H1 (cell line): ENCODE measurements around the gene OR5B21. TPM values are rescaled to one million over a fixed set of nuclear protein-coding genes. Genes with fewer than 3 reads are reported as not detected.

Source experiments
- CTCF ChIA-PET: fragments of 300-600 bp; sonication (Branson Sonifier 250); formaldehyde crosslinking; loops from one replicate; lab custom pipeline; 2021; ENCODE audit not compliant: partially characterized antibody; lab: Charles Lee
- POLR2A ChIA-PET: fragments of 300-600 bp; sonication (Branson Sonifier 250); formaldehyde crosslinking; loops from one replicate; lab custom pipeline; 2021; ENCODE audit warnings: inconsistent platforms; ENCODE audit not compliant: partially characterized antibody; lab: Charles Lee
- DNase-seq, 2 experiments: peaks; one replicate each; pipeline versions ENCODE4 v3.0.0 to v3.0.0-alpha.2; 2010 to 2022; ENCODE audit warnings: low spot score in 2 of 2, low read depth in 1 of 2, mixed read lengths in 1 of 2
- FAIRE-seq: peaks from 2 replicates; lab custom pipeline; 2011; peaks lifted over from hg19 to GRCh38; lab: Jason Lieb, UNC
- H2AFZ ChIP-seq: 2 replicates; pipeline ENCODE4 v1.8.1; 2012; ENCODE audit warnings: low read length, inconsistent platforms
- H2AK5ac ChIP-seq: 2 replicates; pipeline ENCODE4 v1.6.1; 2013; ENCODE audit warnings: low read depth, low read length
- H2BK120ac ChIP-seq: replicated peaks from 2 replicates; pipeline ENCODE3; 2013; ENCODE audit warnings: low read depth, low read length, inconsistent platforms
- H2BK12ac ChIP-seq: 2 replicates; pipeline ENCODE4 v1.6.1; 2013; ENCODE audit warnings: low read depth, low read length
- H2BK15ac ChIP-seq: 2 replicates; pipeline ENCODE4 v1.6.1; 2013; ENCODE audit warnings: low read length
- H2BK20ac ChIP-seq: 2 replicates; pipeline ENCODE4 v1.6.1; 2013; ENCODE audit warnings: low read length
- H2BK5ac ChIP-seq: 2 replicates; pipeline ENCODE4 v1.6.1; 2013; ENCODE audit warnings: low read depth, low read length
- H3K14ac ChIP-seq: 2 replicates; pipeline ENCODE4 v1.6.1; 2013; ENCODE audit warnings: inconsistent platforms; ENCODE audit not compliant: insufficient read length
- H3K18ac ChIP-seq: 2 replicates; pipeline ENCODE4 v1.6.1; 2013; ENCODE audit warnings: low read length; ENCODE audit errors: extremely low read depth
- H3K23ac ChIP-seq: 2 replicates; pipeline ENCODE4 v1.6.1; 2013; ENCODE audit warnings: inconsistent platforms; ENCODE audit not compliant: insufficient read length
- H3K23me2 ChIP-seq: 2 replicates; pipeline ENCODE4 v1.6.1; 2013; ENCODE audit warnings: low read depth, low read length
- H3K27ac ChIP-seq: 2 replicates; pipeline ENCODE4 v1.6.1; 2011; ENCODE audit warnings: low read depth, low read length, inconsistent platforms
- H3K27me3 ChIP-seq, 4 experiments: replicated peaks in 1 of 4; 1 replicate in 1 of 4; 2 replicates in 3 of 4; pipeline versions ENCODE4 v1.6.1 to v1.8.1; 2011 to 2013; ENCODE audit warnings: low read length in 3 of 4, mild to moderate bottlenecking in 3 of 4, inconsistent platforms in 2 of 4, mixed read lengths in 2 of 4, moderate library complexity in 1 of 4; ENCODE audit not compliant: control insufficient read depth in 3 of 4, insufficient read depth in 3 of 4; ENCODE audit errors: extremely low read depth in 1 of 4
- H3K36me3 ChIP-seq, 4 experiments: 2 replicates each; pipeline versions ENCODE4 v1.6.1 to v1.8.1; 2011 to 2013; ENCODE audit warnings: mild to moderate bottlenecking in 4 of 4, low read length in 3 of 4, moderate library complexity in 2 of 4, control low read depth in 1 of 4, inconsistent platforms in 1 of 4; ENCODE audit not compliant: insufficient read depth in 4 of 4, control insufficient read depth in 2 of 4
- H3K4ac ChIP-seq: replicated peaks from 2 replicates; pipeline ENCODE3; 2013; ENCODE audit warnings: low read length, low read depth, mixed read lengths, inconsistent platforms; ENCODE audit not compliant: insufficient read length
- H3K4me1 ChIP-seq, 4 experiments: replicated peaks in 1 of 4; 1 replicate in 1 of 4; 2 replicates in 3 of 4; pipeline versions ENCODE4 v1.6.1 to v1.8.1; 2011 to 2013; ENCODE audit warnings: low read length in 3 of 4, inconsistent platforms in 2 of 4, mixed read lengths in 1 of 4; ENCODE audit not compliant: insufficient read depth in 4 of 4, control insufficient read depth in 3 of 4
- H3K4me2 ChIP-seq, 2 experiments: 2 replicates each; pipeline versions ENCODE4 v1.6.1 to v1.8.1; 2011 to 2013; ENCODE audit warnings: low read depth in 2 of 2, low read length in 2 of 2, control low read depth in 1 of 2, inconsistent platforms in 1 of 2, mild to moderate bottlenecking in 1 of 2; ENCODE audit not compliant: insufficient read depth in 1 of 2
- H3K4me3 ChIP-seq, 4 experiments: fragments of 200-600, 300-600 bp in 1 of 4; sonication (generic), shearing (Covaris generic), sonication (Bioruptor Twin) in 1 of 4; 2 replicates each; pipeline versions ENCODE4 v1.5.1 to v1.8.1; 2011 to 2016; ENCODE audit warnings: low read length in 4 of 4, low read depth in 3 of 4, control low read depth in 2 of 4, inconsistent platforms in 2 of 4, mild to moderate bottlenecking in 2 of 4, mixed read lengths in 1 of 4, moderate library complexity in 1 of 4; ENCODE audit not compliant: insufficient read depth in 2 of 4; ENCODE audit errors: extremely low read depth in 1 of 4
- H3K56ac ChIP-seq: replicated peaks from 2 replicates; pipeline ENCODE3; 2013; ENCODE audit warnings: low read depth, mild to moderate bottlenecking, mixed read lengths, low read length, inconsistent platforms; ENCODE audit not compliant: insufficient read length
- H3K79me1 ChIP-seq: 2 replicates; pipeline ENCODE4 v1.6.1; 2013; ENCODE audit warnings: low read depth, low read length, control low read depth
- H3K79me2 ChIP-seq, 2 experiments: 2 replicates each; pipeline versions ENCODE4 v1.6.1 to v1.8.1; 2012 to 2013; ENCODE audit warnings: low read length in 2 of 2, mild to moderate bottlenecking in 2 of 2, inconsistent platforms in 1 of 2; ENCODE audit not compliant: insufficient read depth in 2 of 2, control insufficient read depth in 1 of 2
- H3K9ac ChIP-seq, 4 experiments: replicated peaks in 1 of 4; 1 replicate in 1 of 4; 2 replicates in 3 of 4; pipeline versions ENCODE4 v1.6.1 to v1.8.1; 2011 to 2013; ENCODE audit warnings: low read depth in 3 of 4, low read length in 3 of 4, control low read depth in 2 of 4, mild to moderate bottlenecking in 2 of 4, moderate library complexity in 2 of 4, inconsistent platforms in 1 of 4; ENCODE audit errors: extremely low read depth in 1 of 4
- H3K9me3 ChIP-seq, 2 experiments: 2 replicates each; pipeline versions ENCODE4 v1.6.1 to v1.8.1; 2012 to 2013; ENCODE audit warnings: mild to moderate bottlenecking in 2 of 2, moderate library complexity in 2 of 2, control low read depth in 1 of 2, inconsistent platforms in 1 of 2, low read depth in 1 of 2, low read length in 1 of 2, mixed read lengths in 1 of 2; ENCODE audit not compliant: insufficient read depth in 2 of 2
- H4K20me1 ChIP-seq, 2 experiments: replicated peaks in 1 of 2; 2 replicates each; pipeline versions ENCODE3 to v1.8.1; 2011 to 2013; ENCODE audit warnings: inconsistent platforms in 2 of 2, low read length in 2 of 2, mild to moderate bottlenecking in 1 of 2; ENCODE audit not compliant: insufficient read depth in 2 of 2, control insufficient read depth in 1 of 2
- H4K5ac ChIP-seq: 2 replicates; pipeline ENCODE4 v1.6.1; 2013; ENCODE audit warnings: low read length, low read depth, mixed read lengths, inconsistent platforms; ENCODE audit not compliant: insufficient read length
- H4K8ac ChIP-seq: 2 replicates; pipeline ENCODE4 v1.8.0; 2013; ENCODE audit warnings: mild to moderate bottlenecking, moderate library complexity, low read length, inconsistent platforms; ENCODE audit not compliant: insufficient read depth; ENCODE audit errors: extremely low read depth
- H4K91ac ChIP-seq: replicated peaks from 2 replicates; pipeline ENCODE3; 2013; ENCODE audit warnings: low read length, mixed read lengths, inconsistent platforms; ENCODE audit not compliant: insufficient read length
- FOSL1 ChIP-seq: IDR thresholded peaks from 2 replicates; pipeline ENCODE4 v1.6.1; 2011; ENCODE audit warnings: mild to moderate bottlenecking, low read depth, low read length, moderate library complexity; ENCODE audit not compliant: insufficient read depth
- HDAC6 ChIP-seq: IDR thresholded peaks from one replicate; pipeline ENCODE4 v1.7.1; 2012; ENCODE audit warnings: low read depth, mild to moderate bottlenecking, inconsistent platforms, low read length, moderate library complexity
- TAF1 ChIP-seq: IDR thresholded peaks from 2 replicates; pipeline ENCODE4 v1.6.1; 2011; ENCODE audit warnings: mild to moderate bottlenecking, low read depth, low read length
- WGBS, 2 experiments: shearing (Covaris generic) in 1 of 2; methylation state at CpG; one replicate each; pipeline versions ENCODE4 v1.1.6 to v1.1.7; 2013 to 2015; ENCODE audit warnings: low lambda C conversion rate in 2 of 2, mixed read lengths in 2 of 2, inconsistent platforms in 1 of 2, low coverage in 1 of 2, missing lambda C conversion rate in 1 of 2; ENCODE audit not compliant: insufficient replicate concordance in 2 of 2, insufficient coverage in 1 of 2, insufficient read length in 1 of 2; ENCODE audit errors: extremely low coverage in 1 of 2, missing lambda C conversion rate in 1 of 2; 5-methylcytosine and 5-hydroxymethylcytosine counted together
- polyA plus RNA-seq, 7 experiments: library from polyadenylated mRNA; depleted of rRNA in 3 of 7; stranded (reverse) in 5 of 7; unstranded in 2 of 7; fragments of >200 nt in 5 of 7; fragments of 200-250 nt in 2 of 7; gene quantifications; 1 replicate in 5 of 7; 2 replicates in 1 of 7; 4 replicates in 1 of 7; pipeline versions ENCODE4 v1.2.1 to v1.2.3, GENCODE V29; 2011 to 2013; ENCODE audit warnings: missing spikeins in 2 of 7, mixed read lengths in 2 of 7
- total RNA-seq: library from RNA; stranded (reverse); fragmentation: NEBNext Ultra II Directional; extraction: Animal tissue kit (Norgen Biotek cat#: 25700); gene quantifications from 2 replicates; pipeline ENCODE4 v1.2.1, GENCODE V29; 2021

OR5B21 gene
- total and polyA plus RNA-seq, 2 of the 8 experiments (the other 6 are each of a cell fraction or from before 2014, with no cell fraction given) = not detected

- H3K79me1 ChIP-seq = no peaks in the 10 kb centered on the region
- H3K36me3 ChIP-seq = no peaks in the 10 kb centered on the region
- no peak overlapping the region for H2BK120ac ChIP-seq
- no peaks in the 10 kb centered on the region for H3K4me1 ChIP-seq
- ChIA-PET POLR2A (no interaction called here), CTCF (no interaction called here)
- H3K79me2 ChIP-seq = no peaks in the 10 kb centered on the region
- no peak overlapping the region for H4K8ac ChIP-seq
- DNase-seq (no peak), FAIRE-seq (no peak)
- H2BK5ac ChIP-seq = no peak overlapping the region
- no peak overlapping the region for H3K4me2 ChIP-seq
- H2BK20ac ChIP-seq = no peak overlapping the region
- H3K4me3 ChIP-seq = no peak overlapping the region
- no peak overlapping the region for H4K91ac ChIP-seq
- H4K5ac ChIP-seq = no peak overlapping the region
- H3K56ac ChIP-seq = no peak overlapping the region
- peaks cover 0 to 2% of the 10 kb centered on the region in 2 experiments; a peak in 1 of 4 replicates for H3K9me3 ChIP-seq
- no peak overlapping the region for H2BK12ac ChIP-seq
- no peak overlapping the region for H3K27ac ChIP-seq
- no peaks in the 10 kb centered on the region for H3K23me2 ChIP-seq
- H2BK15ac ChIP-seq = no peak overlapping the region
- 81% methylated on average over 2 of the region's 2 CpGs; no CpG with 5 or more reads in 1 of the 2 experiments for WGBS, 2 experiments
- no peak overlapping the region for H3K23ac ChIP-seq
- no peaks in the 10 kb centered on the region; a peak in 1 of 7 replicates for H3K27me3 ChIP-seq
- no peak overlapping the region for H3K4ac ChIP-seq
- H3K18ac ChIP-seq = no peak overlapping the region
- H2AFZ ChIP-seq = no peak overlapping the region
- no peaks in the 10 kb centered on the region for H4K20me1 ChIP-seq
- no peak overlapping the region for H3K9ac ChIP-seq
- no peak for TF ChIP-seq HDAC6
- TF ChIP-seq TAF1 = no peak
- no peak for TF ChIP-seq FOSL1
- no peak overlapping the region for H2AK5ac ChIP-seq
- H3K14ac ChIP-seq = no peak overlapping the region
These were observed 17.1 kb downstream of the OR5B21 start for GRCh38 chr11:58490827-58491226.
